ENCODE results near the gene ALMS1.
"Not testable (repeated sequence)": the region's sequence is repeated elsewhere in the genome, so short reads cannot be mapped to it uniquely, and the experiment has no call there.

Gene ALMS1

GRCh38 chr2:73503992-73504570, 118.4 kb downstream of the ALMS1 start:
- ATAC-seq (replicated peaks) (no peak), DNase-seq (no peak)
- Mint-ChIP-seq H3K27ac (no peak overlapping the region), H3K27me3 (no peaks in the 10 kb centered on the region), H3K36me3 (peaks cover 41 to 62% of the 10 kb centered on the region in 2 donors), H3K9me3 (peaks cover 23 to 26% of the 10 kb centered on the region in 2 donors), H3K4me1 (peaks cover 0 to 1% of the 10 kb centered on the region in 2 donors), H3K4me3 (no peak overlapping the region)

- H3K27me3 Mint-ChIP-seq; H3K4me3 Mint-ChIP-seq; ATAC-seq (replicated peaks); H3K4me1 Mint-ChIP-seq; DNase-seq; H3K27ac Mint-ChIP-seq: not testable (repeated sequence)
- peaks cover 47 to 65% of the 10 kb centered on the region in 2 donors for H3K36me3 Mint-ChIP-seq
- peaks cover 27 to 30% of the 10 kb centered on the region in 2 donors for H3K9me3 Mint-ChIP-seq
Observed at GRCh38 chr2:73504850-73505249, 119.2 kb downstream of the ALMS1 start.

GRCh38 chr2:73510470-73510869, 124.8 kb downstream of the ALMS1 start:
- ATAC-seq (replicated peaks): not testable (repeated sequence)

DNA sequence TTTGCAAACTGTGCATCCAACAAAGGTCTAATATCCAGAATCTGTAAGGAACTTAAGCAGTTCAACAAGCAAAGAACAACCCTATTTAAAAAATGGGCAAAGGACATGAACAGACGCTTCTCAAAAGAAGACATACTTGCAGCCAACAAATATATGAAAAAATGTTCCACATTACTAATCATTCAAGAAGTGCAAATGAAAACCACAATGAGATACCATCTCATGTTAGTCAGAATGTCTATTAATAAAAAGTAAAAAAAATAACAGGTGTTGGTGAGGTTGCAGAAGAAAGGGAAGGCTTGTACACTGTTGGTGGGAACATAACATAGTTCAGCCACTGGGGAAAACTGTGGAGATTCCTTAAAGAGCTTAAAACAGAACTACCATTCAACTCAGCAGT, 130.4 kb downstream of the ALMS1 start:
- Mint-ChIP-seq H3K4me1 (peaks cover 6 to 15% of the 10 kb centered on the region in 2 donors), H3K4me3 (no peak overlapping the region), H3K36me3 (peaks cover 37 to 56% of the 10 kb centered on the region in 2 donors), H3K27me3 (no peaks in the 10 kb centered on the region), H3K9me3 (peaks cover 23% of the 10 kb centered on the region in 2 donors), H3K27ac (no peak overlapping the region)
- peak in 1 of 2 donors; percentile 43 for ATAC-seq (replicated peaks)
- no peak for DNase-seq

More at GRCh38 chr2:73510470-73510869, 124.8 kb downstream of the ALMS1 start:
- H3K27ac Mint-ChIP-seq, H3K27me3 Mint-ChIP-seq, H3K4me1 Mint-ChIP-seq, DNase-seq, H3K4me3 Mint-ChIP-seq: not testable (repeated sequence)
- peaks cover 64 to 93% of the 10 kb centered on the region in 2 donors for H3K36me3 Mint-ChIP-seq
- H3K9me3 Mint-ChIP-seq: peaks cover 41 to 44% of the 10 kb centered on the region in 2 donors

DNA sequence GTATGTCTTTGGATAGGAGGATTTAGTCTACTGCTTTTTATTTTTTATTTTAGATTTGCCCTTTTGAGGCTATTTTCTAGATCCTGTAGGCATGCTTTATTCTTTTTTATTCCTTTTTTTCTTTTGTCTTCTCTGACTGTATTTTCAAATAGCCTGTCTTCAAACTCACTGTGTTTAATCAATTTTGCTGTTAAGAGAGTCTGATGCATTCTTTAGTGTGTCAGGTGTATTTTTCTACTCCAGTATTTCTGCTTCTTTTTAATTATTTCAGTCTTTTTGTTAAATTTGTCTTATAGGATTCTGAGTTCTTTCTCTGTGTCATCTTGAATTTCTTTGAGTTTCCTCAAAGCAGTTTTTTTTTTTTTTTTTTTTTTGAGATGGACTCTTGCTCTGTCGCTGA, 143.1 kb downstream of the ALMS1 start:
- H3K27ac Mint-ChIP-seq: peak overlapping the region; percentile 14
- peaks cover 37 to 45% of the 10 kb centered on the region in 2 donors for H3K9me3 Mint-ChIP-seq
- no peaks in the 10 kb centered on the region for H3K27me3 Mint-ChIP-seq
- H3K36me3 Mint-ChIP-seq: peaks cover 84 to 94% of the 10 kb centered on the region in 2 donors
- ATAC-seq (replicated peaks): no peak
- no peak overlapping the region for H3K4me3 Mint-ChIP-seq
- DNase-seq: no peak
- peaks cover 0 to 1% of the 10 kb centered on the region in 2 donors for H3K4me1 Mint-ChIP-seq

- not testable (repeated sequence) for H3K27ac Mint-ChIP-seq; ATAC-seq (replicated peaks); H3K4me1 Mint-ChIP-seq; H3K27me3 Mint-ChIP-seq; H3K4me3 Mint-ChIP-seq; DNase-seq
- Mint-ChIP-seq H3K36me3 (peaks cover 82 to 97% of the 10 kb centered on the region in 2 donors), H3K9me3 (peaks cover 33 to 36% of the 10 kb centered on the region in 2 donors)
Observed at GRCh38 chr2:73530773-73531172, 145.1 kb downstream of the ALMS1 start.

DNA sequence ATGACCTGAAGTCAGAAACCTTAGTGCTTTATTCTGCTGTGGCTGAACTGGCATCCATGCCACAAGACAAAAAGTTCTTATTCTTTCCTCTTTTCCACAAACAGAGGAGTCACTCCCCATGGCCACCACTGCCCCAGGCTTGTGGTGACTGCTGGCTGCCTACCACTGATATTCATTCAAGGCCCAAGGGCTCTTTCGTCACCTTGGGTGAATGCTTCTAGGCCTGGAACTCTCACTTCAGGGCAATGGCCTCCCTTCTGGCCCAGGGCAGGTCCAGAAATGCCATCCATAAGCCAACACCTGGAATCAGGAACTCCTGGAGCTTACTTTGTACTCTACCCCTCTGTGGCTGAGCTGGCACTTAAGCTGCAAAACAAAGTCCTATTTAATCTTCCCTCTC, 146.7 kb downstream of the ALMS1 start:
- H3K4me3 Mint-ChIP-seq: no peak overlapping the region
- ATAC-seq (replicated peaks): no peak
- peaks cover 0 to 1% of the 10 kb centered on the region in 2 donors for H3K4me1 Mint-ChIP-seq
- peaks cover 30 to 31% of the 10 kb centered on the region in 2 donors for H3K9me3 Mint-ChIP-seq
- H3K27ac Mint-ChIP-seq: no peak overlapping the region
- DNase-seq: no peak
- H3K27me3 Mint-ChIP-seq: no peaks in the 10 kb centered on the region
- H3K36me3 Mint-ChIP-seq: peaks cover 82 to 97% of the 10 kb centered on the region in 2 donors

- Mint-ChIP-seq H3K9me3 (peaks cover 29 to 30% of the 10 kb centered on the region in 2 donors), H3K4me1 (no peaks in the 10 kb centered on the region), H3K27me3 (no peaks in the 10 kb centered on the region), H3K4me3 (no peak overlapping the region), H3K36me3 (peaks cover 64 to 84% of the 10 kb centered on the region in 2 donors), H3K27ac (no peak overlapping the region)
- no peak for DNase-seq
- ATAC-seq (replicated peaks): no peak
Observed at GRCh38 chr2:73536133-73536840, 150.7 kb downstream of the ALMS1 start.

DNA sequence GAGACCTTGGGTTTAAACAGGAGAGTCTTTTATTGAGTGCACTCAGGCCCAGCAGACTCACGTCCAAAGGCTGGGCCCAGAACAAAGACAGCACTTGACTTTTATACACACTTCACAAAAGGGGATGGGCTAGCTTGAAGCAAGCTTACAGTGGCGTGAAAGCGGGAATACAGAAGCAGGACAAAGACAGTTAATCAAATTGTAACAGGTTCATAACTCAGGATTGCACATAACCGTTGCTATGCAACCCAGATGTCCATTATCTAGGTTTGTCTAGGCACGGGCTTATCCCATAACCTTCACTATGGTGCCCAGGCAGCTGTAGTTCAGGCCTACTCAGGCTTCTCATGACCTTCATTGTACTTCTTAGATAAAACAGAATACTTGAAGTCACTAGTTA, 175.2 kb downstream of the ALMS1 start:
- H3K4me1 Mint-ChIP-seq; H3K27ac Mint-ChIP-seq; ATAC-seq (replicated peaks); H3K27me3 Mint-ChIP-seq; H3K4me3 Mint-ChIP-seq; H3K9me3 Mint-ChIP-seq; DNase-seq: not testable (repeated sequence)
- H3K36me3 Mint-ChIP-seq: peaks cover 20 to 44% of the 10 kb centered on the region in 2 donors

DNA sequence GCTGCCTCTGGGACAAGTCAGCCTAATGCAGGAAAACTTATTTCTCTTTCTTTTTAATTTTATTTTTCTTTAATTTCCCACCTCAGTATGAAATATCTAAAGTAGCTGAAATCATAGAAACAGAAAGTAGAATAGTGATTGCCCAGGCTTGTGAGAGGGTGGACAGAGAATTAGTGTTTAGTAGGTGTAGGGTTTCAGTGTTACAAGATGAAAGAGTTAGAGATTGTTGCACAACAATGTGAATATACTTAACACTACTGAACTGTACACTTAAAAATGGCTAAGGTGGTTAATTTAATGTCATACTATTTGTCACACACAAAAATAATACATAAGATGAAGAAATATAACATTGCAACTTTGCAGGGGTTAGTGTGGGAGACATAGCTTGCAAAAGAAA, 175.8 kb downstream of the ALMS1 start:
- H3K36me3 Mint-ChIP-seq: peaks cover 20 to 44% of the 10 kb centered on the region in 2 donors
- H3K9me3 Mint-ChIP-seq: no peaks in the 10 kb centered on the region
- no peak overlapping the region for H3K27ac Mint-ChIP-seq
- no peak for ATAC-seq (replicated peaks)
- DNase-seq: no peak
- no peak overlapping the region for H3K4me3 Mint-ChIP-seq
- H3K27me3 Mint-ChIP-seq: no peaks in the 10 kb centered on the region
- no peaks in the 10 kb centered on the region for H3K4me1 Mint-ChIP-seq

DNA sequence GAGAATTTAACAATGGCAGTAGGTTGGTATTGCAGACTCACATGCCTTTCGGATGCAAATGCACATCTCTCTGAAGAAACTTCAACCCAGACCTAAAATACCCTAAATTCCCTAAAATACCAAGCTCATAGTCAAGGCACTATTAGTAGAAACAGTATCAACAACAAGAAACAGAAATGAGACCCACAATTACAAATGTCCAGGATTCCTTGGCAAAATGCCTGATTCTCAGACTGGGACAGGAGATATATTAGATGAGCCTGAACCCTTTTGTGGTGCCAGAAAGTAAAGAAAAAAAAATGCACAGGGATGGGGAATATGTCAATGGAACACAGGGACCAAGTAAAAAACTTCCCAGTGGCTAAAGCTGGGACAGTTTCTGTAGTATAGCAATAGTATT, 179.3 kb downstream of the ALMS1 start:
- H3K27me3 Mint-ChIP-seq: no peaks in the 10 kb centered on the region
- no peak overlapping the region for H3K4me3 Mint-ChIP-seq

DNA sequence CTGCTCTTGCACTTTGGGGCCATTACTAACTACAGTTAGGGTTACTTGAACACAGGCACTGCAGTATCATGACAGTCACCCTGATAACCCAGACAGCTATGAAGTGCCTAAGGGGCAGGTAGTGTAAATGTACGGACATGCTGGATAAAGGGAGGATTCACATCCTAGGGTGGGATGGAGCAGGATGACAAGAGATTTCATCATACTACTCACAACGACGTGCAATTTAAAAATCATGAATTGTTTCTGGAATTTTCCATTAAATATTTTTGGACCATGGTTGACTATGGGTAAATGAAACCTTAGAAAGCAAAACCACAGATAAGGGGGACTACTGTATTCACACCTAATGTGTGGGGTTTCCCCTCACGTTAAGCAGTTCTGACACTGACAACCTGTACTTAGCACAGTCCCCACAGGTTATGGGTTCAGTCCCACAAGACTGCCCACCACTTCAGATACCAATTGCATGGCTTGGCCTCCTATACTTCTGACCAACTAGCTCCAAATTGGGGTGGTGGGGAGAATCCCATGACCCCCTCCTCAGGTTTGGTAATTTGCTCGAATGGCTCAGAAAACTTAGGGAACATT, 180.7 kb downstream of the ALMS1 start:
- Mint-ChIP-seq H3K36me3 (peaks cover 6 to 19% of the 10 kb centered on the region in 2 donors), H3K4me1 (no peaks in the 10 kb centered on the region), H3K27ac (no peak overlapping the region), H3K9me3 (no peaks in the 10 kb centered on the region), H3K4me3 (no peak overlapping the region), H3K27me3 (no peaks in the 10 kb centered on the region)
- DNase-seq (no peak), ATAC-seq (replicated peaks) (no peak)

More for the DNA sequence above, 179.3 kb downstream of the ALMS1 start:
- DNase-seq (no peak), ATAC-seq (replicated peaks) (no peak)
- Mint-ChIP-seq H3K9me3 (no peaks in the 10 kb centered on the region), H3K36me3 (peaks cover 14 to 26% of the 10 kb centered on the region in 2 donors), H3K4me1 (no peaks in the 10 kb centered on the region), H3K27ac (no peak overlapping the region)

DNA sequence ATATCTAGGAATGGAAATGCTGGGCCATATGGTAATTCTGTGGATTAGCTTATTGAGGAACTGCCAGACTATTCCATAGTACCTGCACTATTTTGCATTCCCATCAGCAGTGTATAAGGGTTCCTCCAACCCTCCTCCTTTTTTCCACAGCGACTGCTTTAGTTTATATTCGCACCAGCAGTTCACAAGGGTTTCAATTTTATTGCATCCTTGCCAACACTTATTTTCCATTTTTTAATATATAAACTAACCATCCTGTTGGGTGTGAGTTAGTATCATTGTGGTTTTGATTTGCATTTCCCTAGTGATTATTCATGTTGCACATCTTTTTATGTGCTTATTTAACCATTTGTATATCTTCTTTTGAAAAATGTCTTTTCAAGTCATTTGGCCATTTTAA, 189.6 kb downstream of the ALMS1 start:
- H3K36me3 Mint-ChIP-seq: peaks cover 25 to 36% of the 10 kb centered on the region in 2 donors
- no peak overlapping the region for H3K4me3 Mint-ChIP-seq
- peaks cover 8 to 9% of the 10 kb centered on the region in 2 donors for H3K9me3 Mint-ChIP-seq
- no peaks in the 10 kb centered on the region for H3K27me3 Mint-ChIP-seq
- H3K27ac Mint-ChIP-seq: no peak overlapping the region
- ATAC-seq (replicated peaks) (no peak), DNase-seq (no peak)
- no peaks in the 10 kb centered on the region for H3K4me1 Mint-ChIP-seq

- Mint-ChIP-seq H3K9me3 (peaks cover 19 to 25% of the 10 kb centered on the region in 2 donors), H3K36me3 (peaks cover 50 to 65% of the 10 kb centered on the region in 2 donors), H3K4me3 (no peak overlapping the region), H3K27me3 (no peaks in the 10 kb centered on the region), H3K27ac (no peak overlapping the region), H3K4me1 (peaks cover 0 to 4% of the 10 kb centered on the region in 2 donors)
- no peak for DNase-seq
- no peak for ATAC-seq (replicated peaks)
Observed at GRCh38 chr2:73582364-73582763, 196.7 kb downstream of the ALMS1 start.
